ENCODE measurements around the gene SNX27.
A peak's percentile ranks its signal among the peaks of the same experiment; 100 is the strongest.

DNA sequence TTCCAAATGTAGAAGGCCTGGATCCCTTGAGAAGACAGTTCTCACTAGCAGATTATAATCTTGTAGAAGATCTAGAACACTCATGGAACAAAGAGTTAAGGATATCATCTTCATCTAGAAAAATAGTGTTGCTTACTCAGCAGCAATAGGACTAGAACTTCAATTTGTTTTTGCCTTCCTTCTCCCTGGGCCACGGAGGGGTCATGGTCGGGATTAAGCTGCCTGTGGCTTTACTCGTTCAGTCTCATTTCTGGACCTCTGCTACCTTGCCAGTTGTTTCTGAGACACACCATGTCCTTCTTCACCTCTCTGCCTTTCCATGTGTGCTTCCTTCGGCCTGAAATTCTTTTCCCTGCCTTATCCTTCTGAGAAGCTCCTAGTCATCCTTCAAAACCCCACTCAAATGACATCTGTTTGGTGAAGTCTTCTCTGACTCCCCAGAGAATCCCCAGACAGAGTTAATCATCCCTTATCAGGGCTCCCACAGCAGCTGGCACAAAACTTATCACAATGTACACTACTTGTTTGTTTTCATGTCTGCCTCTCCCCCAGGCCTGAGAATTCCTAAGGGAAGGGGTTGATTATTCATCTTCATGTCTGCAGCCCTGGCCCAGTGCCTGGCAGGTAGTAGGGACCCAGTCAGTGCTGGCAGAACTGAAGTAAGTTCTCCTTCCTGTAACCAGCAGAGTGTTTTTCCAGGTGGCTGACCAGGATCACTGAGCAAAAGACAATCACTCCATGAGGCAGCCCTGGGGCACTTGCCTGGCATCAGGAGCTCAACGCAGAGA, 15.5 kb upstream of the SNX27 start:
- no peak for TF ChIP-seq REPIN1 (tag by site-specific recombination; IDR thresholded peaks at IDR 0.05; ENCODE audit: low read depth)
- no peak for TF ChIP-seq REST (tag by site-specific recombination; IDR thresholded peaks at IDR 0.05)
- TF ChIP-seq, protein P1, sequence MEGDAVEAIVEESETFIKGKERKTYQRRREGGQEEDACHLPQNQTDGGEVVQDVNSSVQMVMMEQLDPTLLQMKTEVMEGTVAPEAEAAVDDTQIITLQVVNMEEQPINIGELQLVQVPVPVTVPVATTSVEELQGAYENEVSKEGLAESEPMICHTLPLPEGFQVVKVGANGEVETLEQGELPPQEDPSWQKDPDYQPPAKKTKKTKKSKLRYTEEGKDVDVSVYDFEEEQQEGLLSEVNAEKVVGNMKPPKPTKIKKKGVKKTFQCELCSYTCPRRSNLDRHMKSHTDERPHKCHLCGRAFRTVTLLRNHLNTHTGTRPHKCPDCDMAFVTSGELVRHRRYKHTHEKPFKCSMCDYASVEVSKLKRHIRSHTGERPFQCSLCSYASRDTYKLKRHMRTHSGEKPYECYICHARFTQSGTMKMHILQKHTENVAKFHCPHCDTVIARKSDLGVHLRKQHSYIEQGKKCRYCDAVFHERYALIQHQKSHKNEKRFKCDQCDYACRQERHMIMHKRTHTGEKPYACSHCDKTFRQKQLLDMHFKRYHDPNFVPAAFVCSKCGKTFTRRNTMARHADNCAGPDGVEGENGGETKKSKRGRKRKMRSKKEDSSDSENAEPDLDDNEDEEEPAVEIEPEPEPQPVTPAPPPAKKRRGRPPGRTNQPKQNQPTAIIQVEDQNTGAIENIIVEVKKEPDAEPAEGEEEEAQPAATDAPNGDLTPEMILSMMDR (tag by site-specific recombination; IDR thresholded peaks at IDR 0.05), result no peak
- TF ChIP-seq YY1 (tag by site-specific recombination; IDR thresholded peaks at IDR 0.05), result no peak
- TF ChIP-seq ZNF830 (tag by site-specific recombination; IDR thresholded peaks at IDR 0.05; ENCODE audit: low read depth), result no peak
- TF ChIP-seq ZSCAN30 (tag by site-specific recombination; IDR thresholded peaks at IDR 0.05), result peak; percentile 24; the same call in 1 of the 2 replicates
- TF ChIP-seq ZNF654 (tag by site-specific recombination; IDR thresholded peaks at IDR 0.05; ENCODE audit: low read depth), result no peak
- TF ChIP-seq ZNF394 (tag by site-specific recombination; IDR thresholded peaks at IDR 0.05; ENCODE audit: borderline replicate concordance), result no peak
- TF ChIP-seq ZNF416 (tag by site-specific recombination; IDR thresholded peaks at IDR 0.05), result no peak
- TF ChIP-seq, protein P2, sequence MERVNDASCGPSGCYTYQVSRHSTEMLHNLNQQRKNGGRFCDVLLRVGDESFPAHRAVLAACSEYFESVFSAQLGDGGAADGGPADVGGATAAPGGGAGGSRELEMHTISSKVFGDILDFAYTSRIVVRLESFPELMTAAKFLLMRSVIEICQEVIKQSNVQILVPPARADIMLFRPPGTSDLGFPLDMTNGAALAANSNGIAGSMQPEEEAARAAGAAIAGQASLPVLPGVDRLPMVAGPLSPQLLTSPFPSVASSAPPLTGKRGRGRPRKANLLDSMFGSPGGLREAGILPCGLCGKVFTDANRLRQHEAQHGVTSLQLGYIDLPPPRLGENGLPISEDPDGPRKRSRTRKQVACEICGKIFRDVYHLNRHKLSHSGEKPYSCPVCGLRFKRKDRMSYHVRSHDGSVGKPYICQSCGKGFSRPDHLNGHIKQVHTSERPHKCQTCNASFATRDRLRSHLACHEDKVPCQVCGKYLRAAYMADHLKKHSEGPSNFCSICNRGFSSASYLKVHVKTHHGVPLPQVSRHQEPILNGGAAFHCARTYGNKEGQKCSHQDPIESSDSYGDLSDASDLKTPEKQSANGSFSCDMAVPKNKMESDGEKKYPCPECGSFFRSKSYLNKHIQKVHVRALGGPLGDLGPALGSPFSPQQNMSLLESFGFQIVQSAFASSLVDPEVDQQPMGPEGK (tag by site-specific recombination; IDR thresholded peaks at IDR 0.05), result no peak
- no peak for TF ChIP-seq ZBTB8A (tag by site-specific recombination; IDR thresholded peaks at IDR 0.05)
- TF ChIP-seq, protein P3, sequence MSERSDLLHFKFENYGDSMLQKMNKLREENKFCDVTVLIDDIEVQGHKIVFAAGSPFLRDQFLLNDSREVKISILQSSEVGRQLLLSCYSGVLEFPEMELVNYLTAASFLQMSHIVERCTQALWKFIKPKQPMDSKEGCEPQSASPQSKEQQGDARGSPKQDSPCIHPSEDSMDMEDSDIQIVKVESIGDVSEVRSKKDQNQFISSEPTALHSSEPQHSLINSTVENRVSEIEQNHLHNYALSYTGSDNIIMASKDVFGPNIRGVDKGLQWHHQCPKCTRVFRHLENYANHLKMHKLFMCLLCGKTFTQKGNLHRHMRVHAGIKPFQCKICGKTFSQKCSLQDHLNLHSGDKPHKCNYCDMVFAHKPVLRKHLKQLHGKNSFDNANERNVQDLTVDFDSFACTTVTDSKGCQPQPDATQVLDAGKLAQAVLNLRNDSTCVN (tag by site-specific recombination; optimal IDR thresholded peaks at IDR 0.05), result no peak
- no peak for TF ChIP-seq ZNF626 (tag by site-specific recombination; IDR thresholded peaks at IDR 0.05)
- TF ChIP-seq MEIS1 (CRISPR knock-in tag; IDR thresholded peaks at IDR 0.05; ENCODE audit: borderline replicate concordance), result no peak
